ENCODE data around the gene FERD3L. TPM values are rescaled to one million over a fixed set of nuclear protein-coding genes. Genes with fewer than 3 reads are reported as not detected.

Gene FERD3L
- total RNA-seq, 2 experiments from 2014 or later, result not detected

GRCh38 chr7:19133390-19133789, 11.8 kb downstream of the FERD3L start:
- intact Hi-C loops (cut with micrococcal nuclease), result no loop called here
- Mint-ChIP-seq H3K9me3 (peaks cover 4% of the 10 kb centered on the region), H3K36me3 (ENCODE audit: low read depth) (no peaks in the 10 kb centered on the region), H3K4me3 (no peak overlapping the region), H3K27ac (no peak overlapping the region), H3K4me1 (ENCODE audit: low read depth) (no peaks in the 10 kb centered on the region), H3K27me3 (ENCODE audit: low read depth) (no peaks in the 10 kb centered on the region)
- CTCF ChIA-PET, result no interaction called here
- no peak for DNase-seq

GRCh38 chr7:19128856-19129255, 16.4 kb downstream of the FERD3L start:
- H3K27me3 Mint-ChIP-seq (ENCODE audit: low read depth), result no peaks in the 10 kb centered on the region
- DNase-seq, result no peak
- intact Hi-C loops (cut with micrococcal nuclease), result no loop called here
- no peaks in the 10 kb centered on the region for H3K9me3 Mint-ChIP-seq
- no peaks in the 10 kb centered on the region for H3K4me1 Mint-ChIP-seq (ENCODE audit: low read depth)
- H3K36me3 Mint-ChIP-seq (ENCODE audit: low read depth), result no peaks in the 10 kb centered on the region
- CTCF ChIA-PET, result interaction anchor here (1.0 kb wide), 1 partner anchor 33 kb away, joined by 3 read pairs; no protein-coding TSS in a partner anchor
- no peak overlapping the region for H3K27ac Mint-ChIP-seq
- no peak overlapping the region for H3K4me3 Mint-ChIP-seq

GRCh38 chr7:19121977-19122588, 23.1 kb downstream of the FERD3L start:
- no peak for DNase-seq
- H3K27ac Mint-ChIP-seq, result no peak overlapping the region
- H3K9me3 Mint-ChIP-seq, result no peaks in the 10 kb centered on the region
- H3K4me3 Mint-ChIP-seq, result no peak overlapping the region
- no peaks in the 10 kb centered on the region for H3K4me1 Mint-ChIP-seq (ENCODE audit: low read depth)
- H3K27me3 Mint-ChIP-seq (ENCODE audit: low read depth), result peaks cover 28% of the 10 kb centered on the region
- CTCF ChIA-PET, result interaction anchor here (0.9 kb wide), 1 partner anchor 9 kb away, joined by 3 read pairs; no protein-coding TSS in a partner anchor
- intact Hi-C loops (cut with micrococcal nuclease), result no loop called here
- no peaks in the 10 kb centered on the region for H3K36me3 Mint-ChIP-seq (ENCODE audit: low read depth)

GRCh38 chr7:19119870-19120486, 25.2 kb downstream of the FERD3L start:
- Mint-ChIP-seq H3K36me3 (ENCODE audit: low read depth) (no peaks in the 10 kb centered on the region), H3K9me3 (no peaks in the 10 kb centered on the region), H3K27me3 (ENCODE audit: low read depth) (peaks cover 34% of the 10 kb centered on the region), H3K27ac (no peak overlapping the region), H3K4me1 (ENCODE audit: low read depth) (peaks cover 3% of the 10 kb centered on the region), H3K4me3 (no peak overlapping the region)
- no peak for DNase-seq
- intact Hi-C loops (cut with micrococcal nuclease), result loop anchor here (5.0 kb wide), 1 partner anchor 547 kb away; no protein-coding TSS in a partner anchor
- CTCF ChIA-PET, result no interaction called here

- CTCF ChIA-PET, result no interaction called here
- DNase-seq, result no peak
- no peak overlapping the region for H3K27ac Mint-ChIP-seq
- no peak overlapping the region for H3K4me3 Mint-ChIP-seq
- H3K4me1 Mint-ChIP-seq (ENCODE audit: low read depth), result peaks cover 3% of the 10 kb centered on the region
- peaks cover 36% of the 10 kb centered on the region for H3K27me3 Mint-ChIP-seq (ENCODE audit: low read depth)
- no peaks in the 10 kb centered on the region for H3K36me3 Mint-ChIP-seq (ENCODE audit: low read depth)
- H3K9me3 Mint-ChIP-seq, result no peaks in the 10 kb centered on the region
- intact Hi-C loops (cut with micrococcal nuclease), result loop anchor here (5.0 kb wide), 1 partner anchor 548 kb away; no protein-coding TSS in a partner anchor
Measured at GRCh38 chr7:19119372-19119771, 25.8 kb downstream of the FERD3L start.

- H3K9me3 Mint-ChIP-seq, result no peaks in the 10 kb centered on the region
- CTCF ChIA-PET, result no interaction called here
- H3K4me1 Mint-ChIP-seq (ENCODE audit: low read depth), result peaks cover 3% of the 10 kb centered on the region
- H3K4me3 Mint-ChIP-seq, result no peak overlapping the region
- peaks cover 37% of the 10 kb centered on the region for H3K27me3 Mint-ChIP-seq (ENCODE audit: low read depth)
- DNase-seq, result no peak
- H3K27ac Mint-ChIP-seq, result no peak overlapping the region
- H3K36me3 Mint-ChIP-seq (ENCODE audit: low read depth), result no peaks in the 10 kb centered on the region
- intact Hi-C loops (cut with micrococcal nuclease), result loop anchor here (5.0 kb wide), 1 partner anchor 548 kb away; no protein-coding TSS in a partner anchor
Measured at GRCh38 chr7:19118636-19119371, 26.4 kb downstream of the FERD3L start.

- Mint-ChIP-seq H3K9me3 (no peaks in the 10 kb centered on the region), H3K4me1 (ENCODE audit: low read depth) (peaks cover 3% of the 10 kb centered on the region), H3K4me3 (no peak overlapping the region), H3K27ac (no peak overlapping the region), H3K27me3 (ENCODE audit: low read depth) (peaks cover 39% of the 10 kb centered on the region), H3K36me3 (ENCODE audit: low read depth) (no peaks in the 10 kb centered on the region)
- intact Hi-C loops (cut with micrococcal nuclease), result loop anchor here (5.0 kb wide), 1 partner anchor 549 kb away; no protein-coding TSS in a partner anchor
- CTCF ChIA-PET, result no interaction called here
- DNase-seq, result no peak
Measured at GRCh38 chr7:19117870-19118608, 27.2 kb downstream of the FERD3L start.

- H3K4me1 Mint-ChIP-seq (ENCODE audit: low read depth), result peaks cover 3% of the 10 kb centered on the region
- no peak for DNase-seq
- intact Hi-C loops (cut with micrococcal nuclease), result loop anchor here (5.0 kb wide), 1 partner anchor 550 kb away; no protein-coding TSS in a partner anchor
Measured at GRCh38 chr7:19117091-19117869, 27.9 kb downstream of the FERD3L start, which contains the start of gene TWIST1. Gene TWIST1 (minus strand): TSS chr7:19117636. CDS start chr7:19117321, 315 bp downstream.

GRCh38 chr7:19116121-19117090, 28.8 kb downstream of the FERD3L start:
- Mint-ChIP-seq H3K9me3 (no peaks in the 10 kb centered on the region), H3K4me1 (ENCODE audit: low read depth) (peaks cover 3% of the 10 kb centered on the region), H3K27me3 (ENCODE audit: low read depth) (peaks cover 49% of the 10 kb centered on the region), H3K27ac (no peak overlapping the region), H3K36me3 (ENCODE audit: low read depth) (no peaks in the 10 kb centered on the region), H3K4me3 (peak overlapping the region; percentile 50)
- no peak for DNase-seq
- intact Hi-C loops (cut with micrococcal nuclease), result loop anchor here (5.0 kb wide), 1 partner anchor 551 kb away; no protein-coding TSS in a partner anchor
- CTCF ChIA-PET, result no interaction called here

More at GRCh38 chr7:19117091-19117869, 27.9 kb downstream of the FERD3L start, which contains the start of gene TWIST1:
- Mint-ChIP-seq H3K27ac (no peak within 1 kb of the TSS), H3K9me3 (no peaks in the 10 kb centered on the region), H3K4me3 (no peak within 1 kb of the TSS), H3K36me3 (ENCODE audit: low read depth) (no peaks in the 10 kb centered on the region), H3K27me3 (ENCODE audit: low read depth) (peaks cover 44% of the 10 kb centered on the region)
- CTCF ChIA-PET, result no interaction called here

GRCh38 chr7:19114551-19114855, 30.7 kb downstream of the FERD3L start:
- H3K27ac Mint-ChIP-seq, result no peak overlapping the region
- H3K4me3 Mint-ChIP-seq, result no peak overlapping the region
- intact Hi-C loops (cut with micrococcal nuclease), result no loop called here
- peaks cover 2% of the 10 kb centered on the region for H3K9me3 Mint-ChIP-seq
- H3K4me1 Mint-ChIP-seq (ENCODE audit: low read depth), result peaks cover 3% of the 10 kb centered on the region
- DNase-seq, result no peak
- CTCF ChIA-PET, result no interaction called here
- no peaks in the 10 kb centered on the region for H3K36me3 Mint-ChIP-seq (ENCODE audit: low read depth)
- H3K27me3 Mint-ChIP-seq (ENCODE audit: low read depth), result peaks cover 55% of the 10 kb centered on the region

Measured in activated naive CD4-positive, alpha-beta T cell treated with anti-CD3 and anti-CD28 coated beads for 36 hours (primary cell).